ENCODE data around the gene ZNF462.

The ZNF462 gene

DNA sequence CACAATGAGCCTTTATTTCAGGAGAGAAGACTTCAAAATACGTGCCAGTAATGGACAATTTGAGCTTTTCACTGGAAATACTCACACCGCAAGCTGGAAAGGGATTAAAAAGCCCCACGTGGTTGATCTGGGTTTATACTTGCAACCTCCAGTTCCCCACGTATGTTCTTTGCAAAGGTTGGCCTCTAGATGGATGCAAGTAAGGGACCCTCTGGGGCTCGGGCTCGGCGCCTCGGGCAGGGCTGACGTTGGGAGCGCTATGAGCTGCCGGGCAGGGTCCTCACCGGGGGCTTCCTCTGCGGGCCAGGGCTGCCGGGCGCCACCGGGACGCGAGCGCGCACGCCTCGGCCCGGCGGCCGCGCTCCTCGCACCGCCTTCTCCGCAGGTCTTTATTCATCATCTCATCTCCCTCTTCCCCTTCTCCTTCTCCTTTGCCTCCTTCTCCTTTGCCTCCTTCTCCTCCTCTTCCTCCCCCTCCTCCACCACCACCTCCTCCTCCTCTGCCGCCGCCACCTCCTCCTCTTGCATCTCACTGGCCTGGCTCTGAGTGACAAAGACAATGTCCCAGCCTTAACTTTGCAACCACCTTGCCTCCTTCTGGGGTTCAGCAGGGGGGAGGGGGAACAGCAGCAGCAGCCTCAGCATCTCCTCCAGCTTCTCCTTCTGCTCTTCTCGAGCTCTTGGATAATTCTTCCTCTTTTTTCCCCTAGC lies 701 bp upstream of the ZNF462 start:
- DNase-seq, result peak; percentile 88

DNA sequence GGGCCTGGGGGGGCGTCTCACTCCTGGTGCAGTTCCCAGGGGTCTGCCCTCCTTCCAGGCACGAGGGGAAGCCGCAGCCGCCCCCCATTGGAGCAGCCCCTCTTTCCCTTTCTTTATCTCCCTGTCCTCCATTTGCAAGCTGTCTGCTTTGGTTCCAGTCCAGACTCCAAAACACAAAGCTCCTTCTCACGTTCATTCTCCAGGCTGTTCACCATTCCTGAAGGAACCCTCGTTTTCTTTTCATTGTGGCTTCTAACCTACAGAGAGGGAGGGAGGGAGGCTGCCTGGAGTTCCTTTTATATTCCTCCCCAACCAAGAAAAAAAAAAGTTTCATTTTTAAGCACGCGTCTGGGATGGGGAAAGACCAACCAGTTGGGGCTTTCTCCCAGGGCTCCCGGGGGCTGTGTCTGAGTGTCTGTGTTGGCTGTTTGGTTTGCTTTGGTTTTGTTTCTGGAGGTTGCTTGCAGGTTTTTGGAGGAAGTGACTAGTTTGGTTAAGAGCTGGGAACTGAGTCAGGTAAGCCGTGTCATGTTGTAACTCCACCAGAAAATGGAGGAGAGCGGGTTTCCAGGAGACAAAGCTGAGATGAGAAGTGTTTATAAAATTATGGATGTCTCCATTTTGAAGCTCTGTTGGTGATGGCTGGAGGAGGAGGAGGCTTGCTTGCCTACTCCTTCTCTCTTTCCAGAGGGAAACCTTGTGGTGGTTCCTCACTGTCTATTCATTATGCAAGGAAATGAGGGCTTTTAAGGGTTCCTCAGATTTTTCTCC lies 1.6 kb downstream of the ZNF462 start:
- no peak for DNase-seq

DNA sequence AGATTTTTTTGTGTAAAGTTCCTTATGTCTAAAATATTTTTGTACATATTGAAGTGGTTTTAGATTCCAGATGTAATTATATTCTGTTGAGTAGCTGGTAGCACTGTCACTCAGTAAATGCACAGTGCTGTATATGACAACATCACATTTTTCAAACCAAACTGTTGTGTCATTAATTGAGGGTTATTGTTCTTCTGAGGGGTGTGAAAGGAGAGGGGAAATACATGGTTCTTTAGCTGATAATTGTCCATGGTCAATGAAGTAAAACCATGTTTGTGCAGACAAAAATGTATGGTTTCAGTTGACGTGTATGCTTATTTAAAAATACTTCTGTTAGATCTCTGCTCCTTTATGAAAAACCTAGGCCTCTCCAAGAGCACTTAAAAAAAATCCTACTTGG lies 3.3 kb downstream of the ZNF462 start:
- DNase-seq, result no peak

DNA sequence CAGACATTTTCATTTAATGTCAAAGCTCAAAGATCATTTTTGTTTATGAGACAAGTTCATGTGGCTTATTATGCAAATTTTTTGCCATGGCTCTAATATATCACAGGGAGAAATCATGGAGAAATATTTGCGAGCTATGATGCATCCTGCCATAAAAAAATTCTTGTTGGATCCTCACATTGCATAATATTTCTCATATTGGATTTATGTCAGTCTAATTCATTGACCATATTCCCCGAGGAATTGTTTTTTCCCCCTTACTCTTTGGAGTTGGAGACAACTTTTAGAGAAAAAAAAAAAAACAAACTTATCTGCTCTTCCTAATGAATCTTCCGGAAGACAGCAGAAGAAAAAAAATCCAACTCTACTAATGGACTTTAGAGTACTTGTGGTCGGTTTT lies 4.3 kb downstream of the ZNF462 start:
- DNase-seq, result no peak

DNA sequence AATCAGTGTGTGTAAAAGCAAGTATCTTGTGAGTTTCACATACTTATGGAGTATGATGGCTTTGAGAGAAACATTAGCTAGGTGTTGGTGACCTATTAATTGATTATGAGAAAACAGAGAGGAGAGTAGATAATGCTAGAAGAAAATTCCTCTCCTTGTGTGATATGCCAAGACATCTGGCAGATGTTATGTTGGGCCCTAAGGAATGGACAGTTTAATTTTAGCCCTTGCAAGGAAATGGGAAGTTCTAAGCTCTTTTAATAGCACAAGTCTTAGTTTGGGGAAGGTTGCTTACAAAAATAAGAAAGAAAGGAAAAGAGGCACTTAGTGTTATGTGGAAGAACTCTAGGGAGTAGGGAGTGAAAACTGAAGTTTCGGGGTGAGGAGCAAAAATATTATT lies 5.1 kb downstream of the ZNF462 start:
- no peak for DNase-seq

DNA sequence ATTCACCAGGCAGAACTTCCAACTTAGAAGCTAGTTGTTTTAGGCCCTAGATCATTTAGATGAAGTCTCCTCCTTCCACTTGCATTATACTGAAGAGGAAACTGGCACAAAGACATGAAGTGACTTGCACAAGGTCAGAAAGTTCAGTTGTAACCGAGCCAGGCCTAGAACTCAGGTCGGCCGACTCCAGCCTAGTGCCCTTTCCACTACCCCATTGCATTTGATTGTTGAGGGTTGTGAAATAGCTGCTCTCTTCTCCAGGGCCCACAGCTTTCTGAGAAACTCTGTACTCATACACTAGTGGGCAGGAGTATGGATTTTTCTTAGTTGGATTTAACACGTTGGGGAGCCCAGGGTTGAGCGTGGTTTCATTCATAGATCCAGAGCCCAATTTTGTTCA lies 5.6 kb downstream of the ZNF462 start:
- DNase-seq, result no peak

DNA sequence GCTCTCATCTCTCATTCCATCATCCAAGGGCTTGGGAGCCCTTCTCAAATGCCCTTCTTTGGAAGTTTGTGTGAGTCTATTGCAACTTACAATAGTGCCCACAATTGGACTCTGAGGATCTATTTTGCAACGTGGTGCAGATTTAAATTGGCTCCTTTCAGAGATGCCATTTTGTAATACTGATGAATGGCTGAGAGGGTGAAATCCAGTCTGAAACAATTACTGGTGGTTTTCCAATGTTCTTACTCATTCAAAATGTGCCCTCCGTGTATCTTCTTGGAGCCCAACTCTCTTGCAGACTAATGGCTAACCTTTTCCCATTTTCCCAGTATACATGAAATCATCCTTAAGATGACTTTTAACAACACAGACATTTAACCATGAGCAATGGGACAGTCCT lies 6.1 kb downstream of the ZNF462 start:
- DNase-seq, result no peak

DNA sequence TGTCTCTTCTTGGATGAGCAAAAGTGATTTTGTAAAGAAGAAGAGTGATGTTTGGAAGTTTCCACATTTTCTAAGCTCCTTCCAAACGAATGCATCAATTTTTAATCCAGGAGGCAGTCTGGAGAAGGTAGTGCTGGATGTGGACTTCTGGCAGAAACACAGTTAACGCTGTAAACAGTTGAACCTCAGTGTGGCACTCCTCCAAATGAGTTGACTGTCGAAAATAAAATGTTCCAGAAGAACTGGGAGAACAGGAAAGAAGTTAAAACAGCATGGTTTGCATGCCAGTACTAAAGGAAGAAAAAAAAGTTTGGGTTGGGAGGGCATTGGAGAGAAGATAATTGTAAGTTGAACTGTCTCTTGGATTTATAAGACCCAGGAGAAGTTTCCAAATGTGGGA lies 6.5 kb downstream of the ZNF462 start:
- no peak for DNase-seq

DNA sequence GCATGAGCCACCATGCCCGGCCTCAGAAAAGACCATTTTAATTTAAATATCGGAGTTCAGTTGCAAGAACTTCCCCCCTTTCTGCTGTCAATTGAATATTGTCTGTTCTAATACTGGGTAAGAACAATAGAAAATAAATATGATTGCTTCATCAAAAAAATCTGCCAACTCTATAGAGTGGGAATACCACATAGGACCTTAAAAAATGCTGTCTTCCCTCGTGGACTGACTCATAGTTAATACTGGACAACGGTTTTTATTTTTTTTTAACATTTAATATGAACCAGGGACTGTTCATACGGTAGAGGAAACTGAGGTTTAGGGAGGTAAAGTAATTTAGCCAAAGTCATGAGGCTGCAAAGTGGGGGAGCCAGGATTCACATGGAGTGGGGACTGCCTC lies 9.7 kb downstream of the ZNF462 start:
- no peak for DNase-seq

DNA sequence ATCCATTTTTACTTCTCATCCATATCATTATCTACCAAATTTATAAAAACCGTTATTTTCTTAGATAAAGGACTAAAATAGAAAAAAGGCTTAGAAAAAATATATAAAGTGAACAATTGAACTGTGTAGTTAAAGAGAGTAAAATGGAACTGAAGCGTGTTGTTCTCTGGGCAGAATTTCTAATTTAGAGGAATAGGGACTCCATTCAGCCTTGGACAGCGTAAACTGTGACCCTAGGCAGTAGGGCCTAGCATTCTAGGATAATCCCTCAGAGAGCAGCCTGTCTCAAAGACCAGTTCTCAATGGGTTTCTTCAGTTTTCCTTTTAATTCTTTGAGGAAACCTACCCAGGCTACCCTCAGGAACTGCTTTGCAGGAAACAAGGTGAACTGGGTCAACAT lies 11.1 kb downstream of the ZNF462 start:
- DNase-seq, result no peak

DNA sequence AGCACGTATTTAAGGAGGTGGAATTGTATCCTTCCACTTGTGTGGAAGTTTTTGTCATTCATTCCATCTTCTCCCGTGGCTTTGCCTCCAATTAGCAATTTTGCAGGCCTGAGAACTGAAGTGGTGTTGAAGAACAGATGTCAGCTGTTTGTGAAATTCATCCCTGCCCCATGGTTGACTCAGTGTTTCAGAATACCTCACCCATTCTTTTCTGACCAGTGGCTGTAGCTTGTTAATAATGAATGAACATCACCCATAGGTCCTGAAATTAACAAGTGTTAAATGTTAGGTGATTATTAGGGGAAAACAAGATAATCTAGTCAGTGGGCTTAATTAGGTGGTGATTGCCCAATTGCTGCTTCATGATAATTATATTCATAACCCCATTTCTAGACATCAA lies 11.7 kb downstream of the ZNF462 start:
- no peak for DNase-seq

DNA sequence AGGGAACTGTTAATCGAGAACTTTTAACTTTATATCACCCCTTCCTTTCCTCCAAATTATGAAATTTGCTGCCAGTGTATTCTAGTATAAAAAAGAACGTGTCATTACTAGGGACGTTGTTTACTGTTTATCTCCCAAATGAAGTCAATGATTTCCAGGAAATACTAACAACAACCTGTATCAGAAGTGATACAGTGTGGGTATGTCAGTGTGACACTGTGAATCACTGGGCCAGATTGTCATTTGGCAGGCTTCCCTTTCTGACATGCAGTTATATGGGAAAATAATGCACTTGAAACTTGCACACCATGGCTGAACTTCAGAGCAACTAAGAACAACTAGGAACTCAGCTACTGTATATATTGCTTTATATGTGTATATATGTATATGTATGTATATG lies 12.6 kb downstream of the ZNF462 start:
- DNase-seq, result no peak

DNA sequence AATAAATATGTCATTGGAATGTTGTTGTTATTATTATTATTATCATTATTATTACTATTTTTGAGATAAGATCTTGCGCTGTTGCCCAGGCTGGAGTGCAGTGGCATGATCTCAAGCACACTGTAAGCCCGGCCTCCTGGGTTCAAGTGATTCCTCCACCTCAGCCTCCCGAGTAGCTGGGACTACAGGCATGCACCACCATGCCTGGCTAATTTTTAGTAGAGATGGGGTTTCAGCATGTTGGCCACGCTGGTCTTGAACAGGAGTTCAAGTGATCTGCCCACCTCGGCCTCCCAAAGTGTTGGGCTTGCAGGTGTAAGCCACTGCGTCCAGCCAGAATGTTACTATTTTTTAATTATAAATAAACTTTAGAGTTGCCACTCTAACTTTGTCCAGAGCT lies 14.4 kb downstream of the ZNF462 start:
- DNase-seq, result no peak

DNA sequence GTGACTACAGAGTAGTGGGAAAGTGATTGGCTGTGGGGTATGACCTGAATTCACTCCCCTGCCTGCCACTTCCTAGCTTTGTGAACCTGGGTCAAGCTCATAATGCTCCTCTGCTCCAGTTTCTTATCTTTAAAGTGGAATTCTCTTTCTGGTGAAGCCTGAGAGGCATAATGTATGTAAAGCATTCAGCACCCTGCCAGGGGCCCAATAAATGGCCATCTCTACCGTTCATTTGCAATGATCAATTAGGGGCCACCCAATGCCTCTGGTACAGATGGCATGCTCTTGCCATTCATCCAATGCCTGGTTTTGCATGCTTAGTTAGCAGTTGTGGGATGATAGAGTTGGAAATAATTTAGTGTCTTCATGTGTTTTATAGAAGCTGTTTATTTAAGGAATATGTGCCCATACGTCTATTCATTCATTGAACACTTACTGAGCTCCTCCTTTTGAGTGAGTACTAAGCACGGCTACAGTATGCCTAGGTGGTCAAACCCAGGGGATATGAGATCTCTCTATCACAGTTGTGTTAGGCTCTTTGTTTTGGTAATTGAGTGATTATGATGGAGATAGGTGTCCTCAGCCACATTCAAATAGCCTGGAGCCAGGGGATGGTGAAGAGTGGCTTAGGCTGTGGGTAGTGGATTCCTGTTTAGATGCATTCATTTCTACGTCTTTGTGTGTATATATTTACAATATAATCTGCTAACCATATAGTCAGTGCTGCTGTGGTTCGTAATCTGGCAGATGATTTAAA lies 15.3 kb downstream of the ZNF462 start:
- no peak for DNase-seq

DNA sequence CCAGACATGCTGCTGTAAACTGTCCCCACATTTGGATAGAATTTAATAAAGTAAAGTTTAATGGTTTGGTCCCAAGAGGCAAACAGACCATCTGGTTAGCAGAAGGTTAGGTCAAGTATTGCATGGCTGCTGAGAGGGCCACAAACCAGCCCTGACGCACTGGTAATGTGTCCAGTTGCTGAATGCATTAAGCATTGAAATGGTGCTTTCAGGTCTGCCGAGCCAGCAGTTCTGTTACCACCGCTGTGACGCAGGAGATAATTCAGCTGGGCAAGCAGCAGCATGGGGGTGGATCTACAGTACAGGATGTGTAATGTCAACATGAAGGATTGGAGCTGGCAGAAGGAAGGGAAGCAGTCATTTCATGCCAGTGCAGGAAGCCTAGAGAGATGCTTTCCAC lies 16.0 kb downstream of the ZNF462 start:
- DNase-seq, result peak; percentile 43

DNA sequence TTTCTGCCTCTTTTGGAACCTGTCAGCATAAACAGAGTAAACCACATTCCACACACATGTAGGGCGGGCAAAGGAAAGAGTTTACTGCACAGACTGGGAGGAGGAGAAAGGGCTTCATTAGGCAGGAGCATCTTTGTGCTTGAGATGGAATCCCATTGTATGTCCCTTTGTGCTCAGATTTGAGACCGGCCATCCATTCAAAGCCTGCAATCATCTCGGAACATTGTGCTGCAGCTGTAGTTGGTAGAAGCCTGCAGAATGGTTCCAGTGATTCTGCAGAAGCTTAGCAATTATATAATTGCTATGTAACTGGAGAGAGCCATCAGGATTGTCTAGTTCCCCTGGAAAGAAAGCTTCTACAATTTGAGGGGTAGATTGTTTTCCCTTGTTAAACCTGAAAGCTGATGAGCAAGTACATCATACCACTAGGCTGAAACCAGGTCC lies 16.5 kb downstream of the ZNF462 start:
- peak; percentile 55 for DNase-seq

DNA sequence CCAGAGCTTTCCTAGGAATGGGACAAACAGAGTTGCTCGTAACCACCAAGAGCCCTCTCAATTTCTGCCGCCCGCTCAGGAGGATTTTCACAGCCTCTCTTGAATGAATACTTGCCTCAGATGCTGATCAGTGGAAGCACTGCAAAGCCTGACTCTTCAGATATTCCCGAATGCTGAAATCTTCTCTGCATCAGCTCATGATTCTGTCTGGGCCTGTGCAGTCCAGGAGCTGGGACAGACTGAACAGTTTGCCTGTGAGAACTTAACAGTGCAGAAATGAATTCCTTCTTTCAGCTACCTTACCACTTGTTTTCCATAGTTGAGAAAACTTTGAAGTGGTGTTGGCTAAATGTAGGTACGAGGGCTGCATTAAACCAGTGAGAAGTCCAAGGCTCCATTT lies 17.1 kb downstream of the ZNF462 start:
- DNase-seq, result no peak

DNA sequence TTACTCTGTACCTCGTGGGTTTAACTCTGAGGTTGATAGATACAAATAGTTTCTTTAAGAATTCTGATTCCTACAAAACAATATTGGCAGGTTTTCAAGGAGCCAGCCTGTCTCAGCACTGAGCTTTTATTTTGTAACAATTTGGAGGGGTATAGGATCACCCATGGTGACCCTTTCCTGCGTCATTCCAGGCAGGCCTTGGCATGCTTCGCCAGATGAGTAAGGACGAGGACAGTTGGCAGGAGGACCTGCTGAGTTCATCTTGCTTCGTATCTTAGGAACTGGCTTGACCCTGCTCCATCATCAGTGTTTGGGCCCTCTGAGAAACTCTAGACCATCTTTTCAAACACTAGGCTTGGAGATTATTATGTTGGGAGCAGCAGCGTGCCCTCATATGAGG lies 17.9 kb downstream of the ZNF462 start:
- no peak for DNase-seq

DNA sequence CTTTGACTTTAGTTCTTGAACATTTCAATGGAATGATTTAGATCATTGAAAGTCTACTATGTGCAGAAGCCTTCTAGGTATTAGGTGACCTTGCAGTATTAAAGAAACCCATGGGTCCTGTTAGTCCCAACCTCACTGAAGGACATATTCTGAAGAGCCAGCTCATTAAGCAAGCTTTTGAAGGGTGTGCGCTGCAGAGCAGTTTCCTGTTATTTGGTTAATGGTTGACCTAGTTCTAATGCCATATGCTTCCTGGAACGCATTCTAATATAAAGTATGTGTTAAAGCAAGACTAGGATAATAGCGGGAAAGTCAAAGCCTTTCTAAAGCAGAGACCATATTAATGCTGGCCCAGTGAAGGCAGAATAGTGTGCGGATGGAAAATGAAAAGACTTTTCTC lies 20.1 kb downstream of the ZNF462 start:
- DNase-seq, result no peak

DNA sequence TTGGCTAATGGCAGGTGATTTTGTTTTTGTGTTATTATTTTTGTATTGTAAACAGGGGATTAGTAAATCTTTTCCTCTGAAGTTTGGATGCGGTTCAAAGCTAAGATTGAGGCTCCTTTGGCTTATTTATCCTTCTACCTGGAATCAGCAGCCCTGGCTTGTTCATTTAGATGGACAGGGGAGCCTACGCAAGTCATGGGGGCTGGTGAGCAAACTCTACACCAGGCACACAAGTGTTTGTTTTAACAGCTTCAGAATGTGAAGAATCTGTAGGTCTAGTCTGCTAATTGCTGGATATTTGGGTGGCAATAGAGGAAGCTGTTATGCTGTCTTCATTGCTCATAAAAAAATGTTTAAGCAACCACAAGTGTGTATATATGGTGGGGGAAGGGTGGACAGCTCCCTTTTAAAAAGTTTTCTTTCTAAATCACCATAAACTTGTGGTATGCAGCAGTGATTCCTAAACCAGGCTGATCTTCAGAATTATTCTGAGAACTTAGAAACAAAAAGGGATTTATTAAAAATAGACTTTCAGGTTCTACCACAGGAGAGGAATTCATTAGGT lies 20.7 kb downstream of the ZNF462 start:
- no peak for DNase-seq

DNA sequence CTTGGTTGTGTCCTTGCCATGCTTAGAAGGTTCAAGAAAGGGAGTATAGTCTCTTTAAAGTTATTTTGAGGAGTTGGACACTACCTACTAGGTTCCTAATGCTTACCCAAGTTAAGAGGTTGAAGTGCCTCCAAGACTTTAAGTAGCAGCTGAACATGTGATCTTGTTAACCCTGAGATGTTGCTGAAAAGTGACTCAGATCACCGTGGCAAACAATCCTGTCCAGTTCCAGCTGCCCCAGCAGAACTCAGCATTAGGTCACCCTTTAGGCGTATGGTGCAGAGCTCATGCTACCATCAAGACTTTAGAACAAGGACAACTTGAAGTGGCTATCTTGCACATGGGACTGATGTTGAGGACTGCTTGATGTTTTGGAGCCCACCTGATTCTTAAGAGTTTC lies 22.5 kb downstream of the ZNF462 start:
- no peak for DNase-seq

DNA sequence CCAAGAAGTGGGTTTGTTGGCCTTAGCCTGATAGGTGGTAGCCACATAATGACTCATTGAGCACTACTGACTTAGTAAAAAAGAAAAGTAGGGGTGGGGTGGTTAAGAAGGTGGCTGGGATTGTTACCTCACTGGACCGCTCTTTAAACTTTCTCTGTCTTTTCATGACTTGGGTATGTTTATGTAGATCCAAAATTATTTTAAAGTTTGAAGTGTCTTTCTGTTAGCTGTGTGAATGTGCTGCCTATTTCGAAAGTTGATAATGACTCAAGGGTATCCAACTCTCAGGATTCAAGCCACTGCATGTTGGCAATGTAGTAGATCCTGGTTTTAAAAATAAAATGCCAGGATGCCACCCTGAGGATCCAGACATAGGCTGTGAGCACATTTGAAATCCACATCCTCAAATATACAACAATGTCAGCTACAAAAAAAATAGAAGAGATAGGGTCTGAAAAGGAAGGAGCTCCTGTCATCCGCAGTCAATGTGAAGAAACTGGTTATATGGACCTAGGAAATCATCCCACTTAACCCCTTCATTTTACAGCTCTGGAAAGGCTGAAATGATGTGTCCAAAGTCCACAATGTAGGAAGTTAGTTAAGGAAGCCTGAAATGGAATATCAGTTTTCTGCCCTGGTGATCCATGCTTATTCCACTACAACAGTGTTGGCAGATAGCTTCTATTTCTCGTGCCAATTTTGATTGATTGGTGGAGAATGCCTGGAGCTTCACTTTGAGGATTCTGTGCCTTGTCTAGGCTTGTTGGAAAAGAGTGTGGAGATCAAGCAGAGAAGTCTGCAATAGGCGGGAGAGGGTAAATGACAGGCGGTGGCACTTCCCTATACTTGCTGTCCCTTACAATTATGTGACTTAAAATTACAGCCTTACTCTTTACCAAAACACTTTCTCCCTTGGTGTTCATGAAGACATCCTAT lies 23.4 kb downstream of the ZNF462 start:
- DNase-seq, result no peak

Data from retina (tissue), 1 donor.